ENCODE results near the gene PITPNC1. TPM values are rescaled to one million over a fixed set of nuclear protein-coding genes. Genes with fewer than 3 reads are reported as not detected.

PITPNC1 gene
- total and polyA plus RNA-seq, 2 donors (not counting 1 experiment from before 2014, with no cell fraction given): 5.8 to 7.1 TPM

DNA sequence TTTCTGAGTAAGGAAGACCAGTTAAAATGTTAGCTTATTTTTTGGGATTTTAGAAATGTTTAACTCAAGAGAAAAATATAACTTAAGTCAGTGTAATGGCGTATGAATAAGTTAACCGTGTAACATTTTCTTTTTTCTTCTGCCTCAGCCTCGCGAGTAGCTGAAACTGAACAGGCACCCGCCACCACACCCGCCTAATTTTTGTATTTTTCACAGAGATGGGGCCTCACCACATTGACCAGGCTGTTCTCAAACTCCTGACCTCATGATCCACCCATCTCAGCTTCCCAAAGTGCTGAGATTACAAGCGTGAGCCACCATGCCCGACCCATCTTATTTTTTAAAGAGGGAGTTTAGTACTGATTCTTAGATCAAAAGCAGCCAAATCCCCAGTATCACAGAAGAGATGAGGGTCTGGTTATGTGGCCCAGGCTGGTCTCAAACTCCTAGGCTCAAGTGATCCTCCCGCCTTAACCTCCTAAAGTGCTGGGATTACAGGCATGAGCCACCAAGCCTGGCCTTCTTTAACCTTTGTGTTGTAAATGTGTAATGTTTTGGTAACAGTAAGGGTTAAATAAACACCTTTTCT lies 16.8 kb downstream of the PITPNC1 start:
- peaks cover 6% of the 10 kb centered on the region for H3K4me1 ChIP-seq (ENCODE audit: control insufficient read depth, extremely low read depth, insufficient read depth, low read length)

DNA sequence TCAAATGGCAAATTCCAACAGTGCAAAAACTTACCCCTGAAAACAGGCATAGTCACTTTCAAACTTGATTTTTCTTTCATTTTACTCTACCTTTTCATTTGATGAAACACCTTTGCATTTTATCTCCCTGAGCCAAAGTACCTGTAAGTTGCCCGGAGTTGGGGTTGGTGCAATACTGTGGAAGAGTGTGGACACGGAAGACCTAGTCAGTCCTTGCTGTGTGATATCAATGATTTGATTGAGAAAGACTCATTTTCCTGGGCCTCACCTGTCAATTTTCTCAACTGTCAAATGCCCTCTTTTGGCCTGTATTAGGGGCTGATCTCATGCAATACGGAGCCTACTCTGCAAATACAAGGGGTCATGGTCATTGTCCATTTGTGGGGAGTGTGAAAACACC lies 22.6 kb downstream of the PITPNC1 start:
- Histone ChIP-seq H3K4me2 (ENCODE audit: extremely low read depth, insufficient read depth, low read length) (no peak overlapping the region), H3K79me2 (ENCODE audit: control insufficient read depth, insufficient read depth, low read length) (no peaks in the 10 kb centered on the region)
- DNase-seq (ENCODE audit: low read depth in 2 of 2): no peak

More for the DNA sequence above, 16.8 kb downstream of the PITPNC1 start:
- no peak for TF ChIP-seq EZH2 (IDR thresholded peaks at IDR 0.05; ENCODE audit: low read length, missing control alignments)
- TF ChIP-seq, protein P1, sequence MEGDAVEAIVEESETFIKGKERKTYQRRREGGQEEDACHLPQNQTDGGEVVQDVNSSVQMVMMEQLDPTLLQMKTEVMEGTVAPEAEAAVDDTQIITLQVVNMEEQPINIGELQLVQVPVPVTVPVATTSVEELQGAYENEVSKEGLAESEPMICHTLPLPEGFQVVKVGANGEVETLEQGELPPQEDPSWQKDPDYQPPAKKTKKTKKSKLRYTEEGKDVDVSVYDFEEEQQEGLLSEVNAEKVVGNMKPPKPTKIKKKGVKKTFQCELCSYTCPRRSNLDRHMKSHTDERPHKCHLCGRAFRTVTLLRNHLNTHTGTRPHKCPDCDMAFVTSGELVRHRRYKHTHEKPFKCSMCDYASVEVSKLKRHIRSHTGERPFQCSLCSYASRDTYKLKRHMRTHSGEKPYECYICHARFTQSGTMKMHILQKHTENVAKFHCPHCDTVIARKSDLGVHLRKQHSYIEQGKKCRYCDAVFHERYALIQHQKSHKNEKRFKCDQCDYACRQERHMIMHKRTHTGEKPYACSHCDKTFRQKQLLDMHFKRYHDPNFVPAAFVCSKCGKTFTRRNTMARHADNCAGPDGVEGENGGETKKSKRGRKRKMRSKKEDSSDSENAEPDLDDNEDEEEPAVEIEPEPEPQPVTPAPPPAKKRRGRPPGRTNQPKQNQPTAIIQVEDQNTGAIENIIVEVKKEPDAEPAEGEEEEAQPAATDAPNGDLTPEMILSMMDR (conservative IDR thresholded peaks at IDR 0.05 in 1 of 2, IDR thresholded peaks at IDR 0.05 in 1 of 2; ENCODE audit: low read depth in 1 of 2, low read length in 2 of 2): no peak
- Histone ChIP-seq H3K9ac (ENCODE audit: insufficient read depth, low read length) (no peak overlapping the region), H2AFZ (ENCODE audit: low read length) (no peak overlapping the region), H3K36me3 (ENCODE audit: control insufficient read depth, insufficient read depth, low read length) (no peaks in the 10 kb centered on the region), H4K20me1 (ENCODE audit: control insufficient read depth, extremely low read depth, insufficient read depth, low read length) (no peaks in the 10 kb centered on the region), H3K79me2 (ENCODE audit: control insufficient read depth, insufficient read depth, low read length) (peaks cover 1% of the 10 kb centered on the region), H3K4me2 (ENCODE audit: extremely low read depth, insufficient read depth, low read length) (no peak overlapping the region), H3K4me3 (replicated peaks in 1 of 4; ENCODE audit: control extremely low read depth in 1 of 4, insufficient read depth in 1 of 4, low read depth in 3 of 4, low read length in 4 of 4) (no peak overlapping the region), H3K27ac (ENCODE audit: insufficient read depth, low read length) (no peak overlapping the region), H3K9me3 (ENCODE audit: control insufficient read depth, insufficient read depth, low read depth, low read length) (no peaks in the 10 kb centered on the region), H3K27me3 (ENCODE audit: control insufficient read depth, insufficient read depth, low read length) (no peaks in the 10 kb centered on the region)
- no peak for DNase-seq (ENCODE audit: low read depth in 2 of 2)

DNA sequence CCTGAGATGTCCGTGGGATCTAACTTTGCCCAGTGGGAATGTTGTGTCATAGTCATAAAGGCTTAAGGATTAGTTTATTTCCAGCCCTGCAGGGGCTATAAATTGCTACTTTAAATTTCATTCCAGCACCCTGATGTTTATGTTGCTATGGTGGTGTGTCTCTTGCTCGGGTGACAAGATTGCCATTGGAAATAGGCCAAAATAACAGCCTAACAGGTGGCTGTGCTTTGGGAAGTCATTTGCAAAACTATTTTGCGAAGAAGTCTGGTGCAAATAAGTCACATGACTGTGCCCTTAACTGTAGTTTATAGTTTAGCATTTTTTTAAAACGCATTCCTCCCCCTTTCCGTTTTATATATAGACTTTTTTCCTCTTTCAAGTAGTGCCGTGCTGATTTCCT lies 23.1 kb downstream of the PITPNC1 start:
- Histone ChIP-seq H4K20me1 (ENCODE audit: control insufficient read depth, extremely low read depth, insufficient read depth, low read length) (no peaks in the 10 kb centered on the region), H2AFZ (ENCODE audit: low read length) (no peak overlapping the region), H3K27me3 (ENCODE audit: control insufficient read depth, insufficient read depth, low read length) (no peaks in the 10 kb centered on the region), H3K27ac (ENCODE audit: insufficient read depth, low read length) (no peak overlapping the region), H3K9ac (ENCODE audit: insufficient read depth, low read length) (no peak overlapping the region), H3K4me2 (ENCODE audit: extremely low read depth, insufficient read depth, low read length) (no peak overlapping the region), H3K4me1 (ENCODE audit: control insufficient read depth, extremely low read depth, insufficient read depth, low read length) (peaks cover 2% of the 10 kb centered on the region), H3K36me3 (ENCODE audit: control insufficient read depth, insufficient read depth, low read length) (no peaks in the 10 kb centered on the region), H3K79me2 (ENCODE audit: control insufficient read depth, insufficient read depth, low read length) (no peaks in the 10 kb centered on the region), H3K4me3 (replicated peaks in 1 of 4; ENCODE audit: control extremely low read depth in 1 of 4, insufficient read depth in 1 of 4, low read depth in 3 of 4, low read length in 4 of 4) (no peak overlapping the region), H3K9me3 (ENCODE audit: control insufficient read depth, insufficient read depth, low read depth, low read length) (no peaks in the 10 kb centered on the region)
- TF ChIP-seq EZH2 (IDR thresholded peaks at IDR 0.05; ENCODE audit: low read length, missing control alignments): no peak
- TF ChIP-seq, protein P1 (conservative IDR thresholded peaks at IDR 0.05 in 1 of 2, IDR thresholded peaks at IDR 0.05 in 1 of 2; ENCODE audit: low read depth in 1 of 2, low read length in 2 of 2): no peak
- peak in 1 of 2 donors; percentile 25 for DNase-seq (ENCODE audit: low read depth in 2 of 2)

More for the DNA sequence above, 22.6 kb downstream of the PITPNC1 start:
- H3K9me3 ChIP-seq (ENCODE audit: control insufficient read depth, insufficient read depth, low read depth, low read length): no peaks in the 10 kb centered on the region
- H3K36me3 ChIP-seq (ENCODE audit: control insufficient read depth, insufficient read depth, low read length): no peaks in the 10 kb centered on the region
- peaks cover 2% of the 10 kb centered on the region for H3K4me1 ChIP-seq (ENCODE audit: control insufficient read depth, extremely low read depth, insufficient read depth, low read length)
- H3K9ac ChIP-seq (ENCODE audit: insufficient read depth, low read length): no peak overlapping the region
- no peak overlapping the region for H3K4me3 ChIP-seq (replicated peaks in 1 of 4; ENCODE audit: control extremely low read depth in 1 of 4, insufficient read depth in 1 of 4, low read depth in 3 of 4, low read length in 4 of 4)
- H3K27ac ChIP-seq (ENCODE audit: insufficient read depth, low read length): no peak overlapping the region
- H3K27me3 ChIP-seq (ENCODE audit: control insufficient read depth, insufficient read depth, low read length): no peaks in the 10 kb centered on the region
- H2AFZ ChIP-seq (ENCODE audit: low read length): no peak overlapping the region
- no peaks in the 10 kb centered on the region for H4K20me1 ChIP-seq (ENCODE audit: control insufficient read depth, extremely low read depth, insufficient read depth, low read length)
- no peak for TF ChIP-seq EZH2 (IDR thresholded peaks at IDR 0.05; ENCODE audit: low read length, missing control alignments)
- TF ChIP-seq, protein P1 (conservative IDR thresholded peaks at IDR 0.05 in 1 of 2, IDR thresholded peaks at IDR 0.05 in 1 of 2; ENCODE audit: low read depth in 1 of 2, low read length in 2 of 2): no peak

Data from fibroblast of lung (primary cell).